GM21619 (cell line): Measurements from ENCODE around the gene CDK8.

ENCODE experiments used
- ATAC-seq: cut with Tn5 transposase; IDR thresholded peaks from one replicate; pipeline ENCODE4 v1.9.1; 2021; ENCODE audit not compliant: unreplicated experiment

The CDK8 gene

GRCh38 chr13:26435646-26436045 is 181.7 kb downstream of the CDK8 start:
- ATAC-seq: no peak

- ATAC-seq: no peak
Observed at GRCh38 chr13:26436914-26437313, 183.0 kb downstream of the CDK8 start.

GRCh38 chr13:26440111-26440510 is 186.2 kb downstream of the CDK8 start:
- ATAC-seq: no peak

DNA sequence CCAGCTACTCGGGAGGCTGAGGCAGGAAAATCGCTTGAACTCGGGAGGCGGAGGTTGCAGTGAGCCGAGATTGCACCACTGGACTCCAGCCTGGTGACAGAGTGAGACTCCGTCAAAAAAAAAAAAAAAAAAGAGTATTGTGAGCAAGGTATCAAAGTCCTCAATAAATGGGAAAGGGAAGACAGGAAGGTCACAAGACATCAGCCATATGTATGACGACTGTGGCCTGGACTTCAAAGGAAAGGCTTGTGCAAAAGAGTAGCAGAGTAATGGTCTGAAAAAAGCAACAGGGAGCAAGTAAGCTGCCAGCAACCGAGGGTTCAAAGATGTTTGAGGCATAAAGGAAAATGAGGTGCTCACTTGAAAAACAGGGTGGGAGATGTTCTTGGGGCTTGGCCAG is 187.5 kb downstream of the CDK8 start:
- ATAC-seq: no peak

DNA sequence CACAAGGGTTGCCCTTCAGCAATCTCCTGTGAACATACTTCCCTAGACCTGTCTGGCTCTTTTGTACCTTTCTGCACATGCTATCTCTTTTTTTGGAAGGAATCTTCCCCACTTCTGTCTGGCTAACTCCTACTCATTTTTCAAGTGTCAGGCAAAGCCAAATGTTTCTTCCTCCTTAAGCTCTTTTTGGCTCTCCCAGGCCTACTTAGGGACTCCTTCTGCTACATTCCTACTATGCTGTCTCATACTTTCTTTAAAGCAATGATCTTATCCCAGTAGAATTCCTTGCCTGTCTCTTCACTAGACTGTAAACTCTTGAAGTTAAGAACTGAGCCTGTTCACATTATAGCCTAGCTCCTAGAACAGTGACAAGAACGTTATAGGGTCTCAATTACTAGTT is 188.6 kb downstream of the CDK8 start:
- no peak for ATAC-seq

DNA sequence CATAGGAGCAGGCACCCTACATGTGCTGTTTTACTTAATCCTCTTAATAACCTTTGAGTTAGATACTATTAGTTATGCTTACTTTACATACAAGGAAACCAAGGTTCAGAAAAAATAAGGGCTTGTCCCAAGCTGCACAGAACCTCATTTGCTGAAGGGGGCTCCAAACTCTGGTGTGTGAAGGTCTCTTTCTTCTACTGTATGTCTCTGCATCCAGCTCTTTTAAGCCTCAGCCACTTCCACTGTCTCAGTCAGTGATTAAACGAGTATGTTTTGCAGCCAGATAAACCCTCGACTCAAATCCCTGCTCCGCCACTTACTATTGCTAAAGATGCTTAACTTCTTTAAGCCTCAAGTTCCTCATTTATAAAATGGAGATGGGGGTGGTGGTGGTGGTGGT is 191.2 kb downstream of the CDK8 start:
- ATAC-seq: no peak

GRCh38 chr13:26446751-26447150 is 192.8 kb downstream of the CDK8 start:
- ATAC-seq: no peak

DNA sequence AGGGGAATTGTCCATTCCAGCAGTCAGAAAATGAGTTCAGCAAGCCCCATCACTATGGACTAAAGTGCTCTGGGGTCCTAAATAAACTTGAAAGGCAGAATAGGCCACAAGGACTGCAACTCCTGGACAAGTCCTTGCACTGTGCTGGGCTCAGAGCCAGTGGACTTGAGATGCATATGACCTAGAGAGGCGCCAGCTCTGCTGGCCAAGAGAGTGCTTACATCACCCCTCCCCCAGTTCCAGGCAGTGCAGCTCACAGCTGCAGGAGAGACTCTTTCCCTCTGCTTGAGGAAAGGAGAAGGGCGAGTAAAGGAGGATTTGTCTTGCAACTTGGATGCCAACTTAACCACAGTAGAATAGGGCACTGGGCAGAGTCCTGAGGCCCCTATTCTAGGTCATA is 194.1 kb downstream of the CDK8 start:
- ATAC-seq: no peak

GRCh38 chr13:26449063-26449848 is 195.3 kb downstream of the CDK8 start:
- no peak for ATAC-seq
